B cell (primary cell): ENCODE data around the gene DYNLT1.

ENCODE experiments used
- CTCF ChIP-seq: fragments of 200-600 bp; IDR thresholded peaks from one replicate; pipeline ENCODE4 v1.8.0; 2022; ENCODE audit warnings: antibody characterized with exemption, mild to moderate bottlenecking
- EZH2 ChIP-seq: IDR thresholded peaks from 2 replicates; pipeline ENCODE4 v1.6.1; 2012; ENCODE audit warnings: borderline replicate concordance, low read depth, mild to moderate bottlenecking, moderate library complexity, low read length; ENCODE audit not compliant: insufficient read depth, poor library complexity, severe bottlenecking

GRCh38 chr6:158638324-158638854 lies 6.2 kb downstream of the DYNLT1 start:
- no peak for TF ChIP-seq CTCF
- no peak for TF ChIP-seq EZH2
